Glomerular visceral epithelial cell (primary cell): ENCODE measurements around the gene TLX1.
"Not testable (repeated sequence)": the region's sequence is repeated elsewhere in the genome, so short reads cannot be mapped to it uniquely, and the experiment has no call there.

Experiments used
- DNase-seq: peaks from one replicate; pipeline ENCODE4 v3.0.0-alpha.2; 2016; ENCODE audit errors: extremely low spot score

Gene TLX1

GRCh38 chr10:101152316-101152715, 21.2 kb downstream of the TLX1 start:
- DNase-seq = no peak

- DNase-seq = not testable (repeated sequence)
Measured at GRCh38 chr10:101154506-101154905, 23.4 kb downstream of the TLX1 start.

- no peak for DNase-seq
Measured at GRCh38 chr10:101155896-101156295, 24.8 kb downstream of the TLX1 start.

- no peak for DNase-seq
Measured at GRCh38 chr10:101157756-101158458, 26.8 kb downstream of the TLX1 start.

GRCh38 chr10:101158459-101159058, 27.5 kb downstream of the TLX1 start:
- DNase-seq = no peak

GRCh38 chr10:101161494-101162299, 30.6 kb downstream of the TLX1 start:
- peak; percentile 69 for DNase-seq

- DNase-seq = no peak
Measured at GRCh38 chr10:101162677-101163076, 31.6 kb downstream of the TLX1 start.

GRCh38 chr10:101164020-101164419, 32.9 kb downstream of the TLX1 start:
- no peak for DNase-seq

- DNase-seq = no peak
Measured at GRCh38 chr10:101165736-101166135, 34.6 kb downstream of the TLX1 start.

GRCh38 chr10:101166430-101166829, 35.3 kb downstream of the TLX1 start:
- DNase-seq = no peak

GRCh38 chr10:101172741-101173140, 41.6 kb downstream of the TLX1 start:
- DNase-seq = no peak

- DNase-seq = no peak
Measured at GRCh38 chr10:101174319-101174718, 43.2 kb downstream of the TLX1 start.

- DNase-seq = no peak
Measured at GRCh38 chr10:101176577-101176976, 45.5 kb downstream of the TLX1 start.

- DNase-seq = no peak
Measured at GRCh38 chr10:101182936-101183335, 51.8 kb downstream of the TLX1 start.

- DNase-seq = no peak
Measured at GRCh38 chr10:101183458-101184183, 52.5 kb downstream of the TLX1 start.
